IPS-NIHi7 (cell line): ENCODE results near the gene TRIL.
A peak's percentile ranks its signal among the peaks of the same experiment; 100 is the strongest.

Experiments used
- DNase-seq: peaks from one replicate; pipeline ENCODE4 v3.0.0; 2012; ENCODE audit warnings: mixed read lengths; ENCODE audit errors: extremely low spot score

TRIL gene, protein sequence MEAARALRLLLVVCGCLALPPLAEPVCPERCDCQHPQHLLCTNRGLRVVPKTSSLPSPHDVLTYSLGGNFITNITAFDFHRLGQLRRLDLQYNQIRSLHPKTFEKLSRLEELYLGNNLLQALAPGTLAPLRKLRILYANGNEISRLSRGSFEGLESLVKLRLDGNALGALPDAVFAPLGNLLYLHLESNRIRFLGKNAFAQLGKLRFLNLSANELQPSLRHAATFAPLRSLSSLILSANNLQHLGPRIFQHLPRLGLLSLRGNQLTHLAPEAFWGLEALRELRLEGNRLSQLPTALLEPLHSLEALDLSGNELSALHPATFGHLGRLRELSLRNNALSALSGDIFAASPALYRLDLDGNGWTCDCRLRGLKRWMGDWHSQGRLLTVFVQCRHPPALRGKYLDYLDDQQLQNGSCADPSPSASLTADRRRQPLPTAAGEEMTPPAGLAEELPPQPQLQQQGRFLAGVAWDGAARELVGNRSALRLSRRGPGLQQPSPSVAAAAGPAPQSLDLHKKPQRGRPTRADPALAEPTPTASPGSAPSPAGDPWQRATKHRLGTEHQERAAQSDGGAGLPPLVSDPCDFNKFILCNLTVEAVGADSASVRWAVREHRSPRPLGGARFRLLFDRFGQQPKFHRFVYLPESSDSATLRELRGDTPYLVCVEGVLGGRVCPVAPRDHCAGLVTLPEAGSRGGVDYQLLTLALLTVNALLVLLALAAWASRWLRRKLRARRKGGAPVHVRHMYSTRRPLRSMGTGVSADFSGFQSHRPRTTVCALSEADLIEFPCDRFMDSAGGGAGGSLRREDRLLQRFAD

GRCh38 chr7:28958235-28958979 lies at the start of gene TRIL:
TRIL (minus strand) TSS chr7:28958330; CDS start chr7:28958046, 284 bp downstream.
- DNase-seq = peak; percentile 59

DNA sequence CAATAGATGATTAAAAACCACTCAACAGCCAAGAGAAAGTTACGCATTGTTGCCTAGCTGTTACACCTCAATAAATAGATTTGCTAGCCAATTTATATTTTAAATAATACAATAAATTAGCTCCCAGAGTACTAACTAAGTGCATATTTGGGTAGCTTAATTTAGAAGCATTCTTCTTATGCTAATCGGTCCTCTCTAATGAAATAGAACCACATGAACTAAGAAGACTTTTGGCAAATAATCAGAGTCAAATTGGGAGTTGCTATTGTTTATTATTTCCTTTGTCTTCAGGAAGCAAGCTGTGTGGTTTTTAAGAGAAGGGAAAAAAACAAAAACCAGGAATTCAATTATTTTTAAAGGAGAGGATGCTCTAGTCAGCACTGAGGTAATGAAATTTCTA lies 49.0 kb upstream of the TRIL start:
- DNase-seq = no peak

DNA sequence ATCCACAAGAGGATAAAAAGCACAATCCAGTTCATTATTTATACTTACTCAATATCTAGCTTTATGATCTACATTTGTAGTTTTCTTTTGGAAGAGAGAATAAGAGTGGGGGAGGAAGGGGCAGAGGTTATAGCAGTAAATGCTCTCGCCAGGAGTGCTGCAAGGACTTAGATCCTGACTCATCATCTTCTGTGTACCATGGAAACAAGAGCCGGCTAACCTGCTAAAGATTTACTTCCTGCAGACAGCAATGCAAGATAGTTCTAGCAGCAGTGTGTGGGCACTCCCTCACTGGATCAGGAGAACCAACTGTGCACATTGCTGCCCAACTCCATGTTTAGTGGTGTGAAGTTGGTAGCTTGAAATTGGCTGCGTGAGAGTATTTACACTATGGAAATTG lies 47.7 kb upstream of the TRIL start:
- no peak for DNase-seq

- DNase-seq = no peak
Measured at GRCh38 chr7:29005406-29005805, 47.3 kb upstream of the TRIL start.

- no peak for DNase-seq
Measured at GRCh38 chr7:29003703-29004102, 45.6 kb upstream of the TRIL start.

GRCh38 chr7:29000717-29001076 lies 42.6 kb upstream of the TRIL start:
- DNase-seq = no peak

GRCh38 chr7:28999895-29000716 lies 42.0 kb upstream of the TRIL start:
- no peak for DNase-seq

DNA sequence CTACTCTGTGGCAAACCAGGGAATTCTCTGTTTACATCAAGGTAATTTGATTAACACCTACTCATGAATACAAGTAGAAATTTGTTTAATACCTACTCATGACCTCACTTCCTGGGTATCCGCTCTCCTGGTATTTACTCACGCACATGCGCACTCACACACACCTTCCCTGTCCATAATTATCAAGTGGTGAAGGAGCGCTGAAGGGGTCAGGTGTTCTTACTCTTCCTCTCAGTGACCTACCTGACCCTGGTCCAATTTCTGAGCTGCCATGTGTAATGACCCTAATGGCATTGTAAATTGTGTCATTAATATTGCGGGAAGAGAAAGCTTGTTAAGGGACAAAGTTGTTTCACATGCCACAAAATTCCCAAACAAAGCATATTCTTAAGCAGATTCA lies 41.3 kb upstream of the TRIL start:
- DNase-seq = no peak

DNA sequence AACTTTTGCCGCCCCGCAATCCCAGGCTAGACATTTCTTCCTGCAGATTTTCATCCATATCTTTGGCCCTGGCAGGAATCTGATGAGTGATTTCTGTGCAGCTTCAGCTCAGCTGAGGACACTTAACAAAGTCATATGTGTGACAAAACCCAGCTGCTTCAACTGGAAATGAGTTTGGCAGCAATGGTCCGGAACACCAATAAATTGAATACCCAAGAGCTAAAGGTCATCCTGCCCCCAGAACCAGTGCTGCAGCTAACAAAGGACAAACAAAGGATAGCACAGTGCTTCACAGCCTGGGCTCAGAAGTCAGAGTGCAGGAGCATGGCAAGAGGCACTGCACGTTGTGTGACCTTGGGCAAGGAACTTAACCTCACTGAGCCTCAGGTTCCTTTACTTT lies 40.0 kb upstream of the TRIL start:
- no peak for DNase-seq

GRCh38 chr7:28996836-28997235 lies 38.7 kb upstream of the TRIL start:
- no peak for DNase-seq

- DNase-seq = no peak
Measured at GRCh38 chr7:28993371-28993770, 35.2 kb upstream of the TRIL start.

DNA sequence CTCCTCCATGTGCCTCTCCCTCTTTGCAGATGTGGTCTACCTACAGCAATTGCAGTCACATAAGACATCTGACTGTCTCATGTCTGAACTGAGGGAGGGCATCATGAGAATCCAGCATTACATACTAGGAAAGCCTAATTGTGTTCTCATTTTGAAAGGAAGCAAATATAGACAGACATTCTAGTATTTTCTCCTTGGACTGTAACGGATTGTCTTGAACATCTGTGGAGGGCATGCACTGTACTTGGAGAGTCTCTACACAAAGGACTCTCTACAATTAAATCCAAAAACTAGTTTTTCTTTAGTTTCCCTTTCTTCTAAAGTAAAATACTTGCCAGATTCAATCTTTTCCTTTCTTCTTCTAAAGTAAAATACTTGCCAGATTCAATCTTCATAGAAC lies 34.7 kb upstream of the TRIL start:
- DNase-seq = no peak

- DNase-seq = no peak
Measured at GRCh38 chr7:28990200-28990960, 32.2 kb upstream of the TRIL start.

DNA sequence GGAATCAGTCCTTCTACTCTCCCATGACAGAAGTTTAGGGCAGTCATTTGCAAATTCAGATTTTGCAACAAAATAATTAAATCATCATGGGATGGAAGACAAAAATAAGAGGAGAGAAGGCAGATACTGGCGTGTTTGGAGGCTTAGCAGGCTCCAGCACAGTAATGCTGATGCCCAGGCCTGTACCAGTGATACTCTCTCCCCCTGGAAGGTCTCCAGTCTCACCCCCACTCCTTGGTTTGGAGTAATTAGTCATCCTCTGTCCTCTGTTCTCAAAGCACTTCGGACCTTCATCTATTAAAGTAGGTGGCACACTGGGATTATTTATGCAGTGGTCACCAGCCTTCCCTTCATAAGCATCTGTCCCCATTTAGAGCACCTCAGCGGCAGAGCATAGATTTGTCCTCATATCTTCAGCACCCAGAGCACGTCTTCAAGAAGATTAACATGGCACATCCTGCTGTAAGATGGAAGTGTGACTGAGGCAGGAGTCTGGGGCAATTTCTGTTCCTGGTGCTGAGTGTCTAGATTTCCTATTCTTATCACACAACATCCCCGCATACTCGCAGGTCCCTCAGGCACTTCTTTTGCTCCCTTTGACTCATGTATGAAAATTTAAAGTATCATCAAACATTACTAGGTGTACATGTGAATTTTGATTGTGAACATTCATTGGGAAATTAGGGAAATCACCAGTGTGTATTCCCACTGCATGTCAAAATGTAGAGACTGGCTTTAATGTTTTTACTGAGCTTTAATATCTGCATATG lies 31.3 kb upstream of the TRIL start:
- DNase-seq = no peak

GRCh38 chr7:28988810-28989209 lies 30.7 kb upstream of the TRIL start:
- DNase-seq = no peak

- DNase-seq = no peak
Measured at GRCh38 chr7:28988091-28988490, 30.0 kb upstream of the TRIL start.

GRCh38 chr7:28986765-28987110 lies 28.6 kb upstream of the TRIL start:
- no peak for DNase-seq

- DNase-seq = no peak
Measured at GRCh38 chr7:28986028-28986764, 28.1 kb upstream of the TRIL start.

GRCh38 chr7:28984631-28985030 lies 26.5 kb upstream of the TRIL start:
- peak; percentile 58 for DNase-seq
